Measurements from ENCODE around the gene R3HDM4. TPM values are rescaled to one million over a fixed set of nuclear protein-coding genes. Genes with fewer than 3 reads are reported as not detected.

R3HDM4 gene
- total and polyA plus RNA-seq, 2 donors (not counting 3 experiments of a cell fraction or from before 2014, with no cell fraction given), result 51.8 to 53.9 TPM

GRCh38 chr19:944171-944567 is 31.1 kb upstream of the R3HDM4 start:
- H3K4me3 ChIP-seq (replicated peaks in 1 of 3; ENCODE audit: insufficient read depth in 1 of 3, low read depth in 1 of 3, low read length in 3 of 3), result no peak overlapping the region
- no peak for TF ChIP-seq FOS (IDR thresholded peaks at IDR 0.05; ENCODE audit: borderline replicate concordance, insufficient read depth, low read length)
- TF ChIP-seq GATA2 (IDR thresholded peaks at IDR 0.05; ENCODE audit: insufficient read depth, insufficient read length, low read depth, low read length), result no peak
- no peak for TF ChIP-seq JUN (IDR thresholded peaks at IDR 0.05; ENCODE audit: borderline replicate concordance, insufficient read depth, insufficient read length, low read depth)
- TF ChIP-seq EZH2 (IDR thresholded peaks at IDR 0.05; ENCODE audit: borderline replicate concordance, low read depth, low read length, severe bottlenecking), result no peak
- no peak for TF ChIP-seq POLR2AphosphoS5 (IDR thresholded peaks at IDR 0.05; ENCODE audit: insufficient read depth, low read depth, low read length)
- no peak for TF ChIP-seq POLR2A (IDR thresholded peaks at IDR 0.05; ENCODE audit: low read depth, low read length)
- no peak for TF ChIP-seq MYC (IDR thresholded peaks at IDR 0.05; ENCODE audit: low read depth, low read length)
- no peak for TF ChIP-seq MAX (IDR thresholded peaks at IDR 0.05; ENCODE audit: insufficient read depth, insufficient read length)
- TF ChIP-seq CTCF (IDR thresholded peaks at IDR 0.05; ENCODE audit: extremely low read depth in 1 of 2, insufficient read depth in 1 of 2, low read depth in 1 of 2, low read length in 2 of 2), result no peak
- FAIRE-seq (no peak), DNase-seq (ENCODE audit: low read depth, low spot score) (no peak)
- BruUV-seq (replicated peaks), result no TSS peak
- no peaks in the 10 kb centered on the region for H3K9me1 ChIP-seq (replicated peaks; ENCODE audit: control insufficient read depth, extremely low read depth, insufficient read depth, low read length)
- H3K9me3 ChIP-seq (replicated peaks; ENCODE audit: control insufficient read depth, insufficient read depth, low read length), result no peaks in the 10 kb centered on the region
- ChIA-PET CTCF (no interaction called here), POLR2A (no interaction called here)
- no peak overlapping the region for H3K27ac ChIP-seq (ENCODE audit: insufficient read depth, low read depth, low read length)
- intact Hi-C loops (cut with micrococcal nuclease), result no loop called here
- H3K9ac ChIP-seq (replicated peaks; ENCODE audit: extremely low read depth, insufficient read depth, low read length), result no peak overlapping the region
- H3K4me2 ChIP-seq (ENCODE audit: insufficient read depth, low read length), result no peak overlapping the region
- H3K4me1 ChIP-seq (ENCODE audit: control insufficient read depth, extremely low read depth, insufficient read depth, low read length), result peaks cover 19% of the 10 kb centered on the region
- no peaks in the 10 kb centered on the region for H3K36me3 ChIP-seq (ENCODE audit: control insufficient read depth in 2 of 2, extremely low read depth in 1 of 2, insufficient read depth in 2 of 2, low read length in 2 of 2)
- dilution Hi-C loops (cut with MboI; ENCODE audit: extremely low pct_ligation_motif_present, low sequenced_read_pairs), result no loop called here
- no peaks in the 10 kb centered on the region for H3K79me2 ChIP-seq (ENCODE audit: control insufficient read depth, insufficient read depth, low read length)
- H4K20me1 ChIP-seq (replicated peaks; ENCODE audit: control insufficient read depth, extremely low read depth, insufficient read depth, low read length), result no peaks in the 10 kb centered on the region
- H3K27me3 ChIP-seq (ENCODE audit: control insufficient read depth in 2 of 2, insufficient read depth in 2 of 2, low read length in 2 of 2), result no peaks in the 10 kb centered on the region
- no peak overlapping the region for H2AFZ ChIP-seq (ENCODE audit: low read depth, low read length)

All from endothelial cell of umbilical vein (primary cell).